Fibroblast of mammary gland (primary cell): Measurements from ENCODE around the gene CMTM2.

Experiments
- DNase-seq: peaks from one replicate; pipeline ENCODE4 v3.0.0-alpha.2; 2010; ENCODE audit warnings: low read depth
- H3K4me3 ChIP-seq: 2 replicates; pipeline ENCODE4 v1.5.1; 2011; ENCODE audit warnings: low read depth, mild to moderate bottlenecking, low read length, moderate library complexity; ENCODE audit not compliant: control insufficient read depth
- TF ChIP-seq, protein P1 (sequence below): conservative IDR thresholded peaks from 2 replicates; pipeline ENCODE4 v1.5.1; 2011; ENCODE audit warnings: low read depth, low read length, inconsistent platforms; ENCODE audit not compliant: control insufficient read depth, insufficient read depth

The CMTM2 gene, protein sequence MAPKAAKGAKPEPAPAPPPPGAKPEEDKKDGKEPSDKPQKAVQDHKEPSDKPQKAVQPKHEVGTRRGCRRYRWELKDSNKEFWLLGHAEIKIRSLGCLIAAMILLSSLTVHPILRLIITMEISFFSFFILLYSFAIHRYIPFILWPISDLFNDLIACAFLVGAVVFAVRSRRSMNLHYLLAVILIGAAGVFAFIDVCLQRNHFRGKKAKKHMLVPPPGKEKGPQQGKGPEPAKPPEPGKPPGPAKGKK

DNA sequence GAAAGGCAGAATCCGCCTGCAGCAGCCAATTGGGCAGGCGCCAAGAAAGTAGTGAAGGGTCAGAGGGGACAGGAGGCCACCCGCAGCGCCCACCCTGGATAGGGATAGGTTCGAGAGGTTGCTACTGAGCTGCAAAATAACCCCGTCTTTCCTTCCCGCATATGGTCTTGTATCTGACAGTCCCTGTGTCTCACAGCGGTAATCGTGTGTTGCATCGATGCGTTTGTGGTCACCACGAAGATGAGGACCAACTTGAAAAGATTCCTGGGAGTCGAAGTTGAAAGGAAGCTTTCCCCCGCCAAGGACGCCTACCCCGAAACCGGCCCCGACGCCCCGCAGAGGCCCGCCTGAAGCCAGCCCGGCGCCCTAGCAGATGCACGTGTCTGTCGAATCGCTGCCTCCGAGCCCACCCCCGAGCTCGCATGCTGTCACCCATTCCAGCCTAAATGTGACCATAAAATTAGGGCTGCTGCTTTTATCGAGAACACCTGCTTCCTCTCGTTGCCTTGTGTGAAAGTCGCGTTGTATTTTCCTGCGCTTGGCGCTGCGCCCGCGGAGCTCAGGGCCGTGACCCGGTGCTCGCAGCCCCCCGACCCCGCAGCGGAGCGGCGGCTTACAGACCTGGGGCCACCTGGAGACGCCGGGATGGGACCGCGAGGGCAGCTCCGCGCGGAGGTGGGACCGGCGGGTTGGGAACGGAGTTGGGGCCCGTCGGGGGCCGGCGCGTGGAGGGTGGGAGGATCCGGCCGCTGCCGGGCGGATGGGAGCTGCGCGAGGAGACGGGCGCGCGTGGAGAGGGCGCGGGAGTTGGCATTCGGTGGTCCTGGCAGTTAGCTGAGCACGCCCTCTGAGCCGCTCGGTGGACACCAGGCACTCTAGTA is at the start of gene CMTM2:
TSS of gene CMTM2 (plus strand) at position 813 of the 881 bp plus-strand sequence. CDS start 145 bp downstream, outside the sequence.
- DNase-seq: no peak
- TF ChIP-seq, protein P1, sequence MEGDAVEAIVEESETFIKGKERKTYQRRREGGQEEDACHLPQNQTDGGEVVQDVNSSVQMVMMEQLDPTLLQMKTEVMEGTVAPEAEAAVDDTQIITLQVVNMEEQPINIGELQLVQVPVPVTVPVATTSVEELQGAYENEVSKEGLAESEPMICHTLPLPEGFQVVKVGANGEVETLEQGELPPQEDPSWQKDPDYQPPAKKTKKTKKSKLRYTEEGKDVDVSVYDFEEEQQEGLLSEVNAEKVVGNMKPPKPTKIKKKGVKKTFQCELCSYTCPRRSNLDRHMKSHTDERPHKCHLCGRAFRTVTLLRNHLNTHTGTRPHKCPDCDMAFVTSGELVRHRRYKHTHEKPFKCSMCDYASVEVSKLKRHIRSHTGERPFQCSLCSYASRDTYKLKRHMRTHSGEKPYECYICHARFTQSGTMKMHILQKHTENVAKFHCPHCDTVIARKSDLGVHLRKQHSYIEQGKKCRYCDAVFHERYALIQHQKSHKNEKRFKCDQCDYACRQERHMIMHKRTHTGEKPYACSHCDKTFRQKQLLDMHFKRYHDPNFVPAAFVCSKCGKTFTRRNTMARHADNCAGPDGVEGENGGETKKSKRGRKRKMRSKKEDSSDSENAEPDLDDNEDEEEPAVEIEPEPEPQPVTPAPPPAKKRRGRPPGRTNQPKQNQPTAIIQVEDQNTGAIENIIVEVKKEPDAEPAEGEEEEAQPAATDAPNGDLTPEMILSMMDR: no peak
- H3K4me3 ChIP-seq: no peak within 1 kb of the TSS

DNA sequence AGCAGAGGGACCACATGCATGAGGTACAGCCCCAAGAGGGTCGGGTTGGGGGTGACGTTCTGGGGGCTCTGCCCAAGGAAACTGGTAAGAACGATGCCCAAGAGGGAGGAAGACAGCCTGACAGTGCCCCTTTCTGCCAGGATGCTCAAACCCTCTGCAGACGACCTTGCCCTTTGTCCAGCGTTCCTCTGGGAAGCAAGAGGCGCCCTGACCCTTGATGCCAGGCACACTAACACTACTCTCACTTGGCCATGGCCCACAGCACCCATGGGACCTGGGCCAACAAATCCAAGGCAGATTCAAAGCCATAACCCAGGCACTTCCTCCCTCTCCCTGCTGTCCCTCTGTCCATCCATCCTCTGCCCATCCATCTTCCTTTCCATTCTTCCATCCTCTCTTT is 49.8 kb upstream of the CMTM2 start:
- TF ChIP-seq, protein P1: no peak
- H3K4me3 ChIP-seq: no peak overlapping the region
- no peak for DNase-seq

DNA sequence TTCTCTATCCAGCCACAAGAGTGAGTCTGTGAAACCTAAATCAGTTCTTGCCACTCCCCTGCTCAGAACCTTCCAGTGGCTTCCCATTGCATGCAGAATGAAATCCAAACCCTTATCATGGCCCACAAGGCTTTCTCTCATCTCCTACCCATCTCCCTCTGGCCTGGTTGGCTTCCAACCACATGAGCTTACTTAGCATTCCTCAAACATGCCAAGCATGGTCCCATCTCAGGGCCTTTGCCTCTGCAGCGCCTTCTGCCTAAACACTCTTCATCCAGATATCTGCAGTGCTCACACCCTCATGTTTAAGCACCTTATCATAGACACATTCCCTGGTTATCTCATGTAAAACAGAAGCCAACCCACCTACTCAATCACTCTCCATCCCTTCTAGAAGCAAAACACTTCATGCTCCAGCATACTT is 44.9 kb upstream of the CMTM2 start:
- DNase-seq: no peak
- TF ChIP-seq, protein P1: no peak
- H3K4me3 ChIP-seq: no peak overlapping the region

DNA sequence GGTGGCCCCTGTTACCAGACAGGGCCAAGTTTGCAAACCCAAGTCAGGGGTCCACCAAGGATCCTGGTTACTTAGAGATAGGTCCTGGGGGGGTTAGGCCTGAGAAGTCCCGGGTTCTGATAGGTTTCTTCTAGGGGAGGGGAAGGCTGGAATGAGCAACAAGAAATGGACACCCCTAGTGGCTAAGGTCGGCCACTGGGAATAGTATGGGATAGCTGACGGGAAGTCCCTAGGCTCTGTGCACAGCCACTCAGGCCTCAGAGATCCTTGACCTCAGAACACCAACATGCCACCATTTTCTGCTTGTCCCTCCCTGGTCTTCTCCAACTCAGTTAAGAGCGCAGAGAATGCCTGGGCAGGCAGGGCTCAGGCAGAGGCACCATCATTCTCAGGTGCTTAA is 42.7 kb upstream of the CMTM2 start:
- no peak overlapping the region for H3K4me3 ChIP-seq
- TF ChIP-seq, protein P1: no peak
- no peak for DNase-seq

DNA sequence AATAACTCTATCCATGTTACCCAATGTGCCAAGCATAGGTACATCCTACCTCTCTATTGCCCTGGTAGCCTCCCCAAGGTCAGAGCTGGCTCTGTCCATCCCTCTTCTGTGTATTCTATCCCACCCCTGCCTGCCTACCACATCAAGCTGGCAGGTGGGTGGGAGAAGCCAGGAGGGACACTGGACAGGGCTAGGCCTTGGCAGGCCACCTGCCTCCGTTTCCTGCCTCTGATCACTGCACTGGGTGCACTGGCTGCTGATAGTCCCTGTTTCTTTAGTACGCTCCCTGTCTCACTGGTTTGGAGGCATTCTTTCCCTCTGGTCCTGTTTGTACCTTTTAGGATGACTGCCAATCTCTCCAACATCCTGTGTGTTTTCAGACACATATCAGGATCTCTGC is 42.0 kb upstream of the CMTM2 start:
- DNase-seq: no peak
- no peak overlapping the region for H3K4me3 ChIP-seq
- TF ChIP-seq, protein P1: no peak

DNA sequence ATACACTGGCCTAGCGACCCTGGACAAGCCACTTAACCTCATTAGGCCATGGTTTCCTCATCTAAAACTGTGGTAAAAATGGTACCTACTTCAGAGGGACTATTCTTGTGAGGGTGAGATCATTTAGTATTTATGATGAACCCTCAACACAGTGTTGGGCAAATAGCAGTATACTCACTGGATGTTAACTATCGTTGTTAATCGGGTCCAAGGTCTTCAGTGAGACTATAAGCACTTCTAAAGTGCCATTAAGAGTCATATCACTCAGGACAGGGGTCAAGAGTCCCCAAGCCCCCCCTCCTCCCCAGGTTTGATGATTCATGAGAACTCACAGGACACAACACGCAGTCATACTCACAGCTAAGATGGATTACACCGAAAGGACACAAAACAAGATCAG is 40.4 kb upstream of the CMTM2 start:
- TF ChIP-seq, protein P1: no peak
- no peak for DNase-seq
- H3K4me3 ChIP-seq: no peak overlapping the region
